ENCODE measurements around the gene RBPMS2.

- TF ChIP-seq CTCF (IDR thresholded peaks at IDR 0.05; ENCODE audit: extremely low read depth in 1 of 2, insufficient read depth in 1 of 2, low read depth in 1 of 2, low read length in 2 of 2) (no peak), GATA2 (IDR thresholded peaks at IDR 0.05; ENCODE audit: insufficient read depth, insufficient read length, low read depth, low read length) (no peak)
Measured at GRCh38 chr15:64705006-64705405, 70.4 kb downstream of the RBPMS2 start.

All from endothelial cell of umbilical vein (primary cell).